ENCODE results near the gene AEBP1. TPM values are rescaled to one million over a fixed set of nuclear protein-coding genes. Genes with fewer than 3 reads are reported as not detected.
A peak's percentile ranks its signal among the peaks of the same experiment; 100 is the strongest.

Gene AEBP1
- total and polyA plus RNA-seq, 7 donors: 2.8 to 22.0 (median 7.8) TPM

- TF ChIP-seq CTCF (IDR thresholded peaks at IDR 0.05): no peak
- Histone ChIP-seq H3K9me3 (no peaks in the 10 kb centered on the region), H3K4me1 (peaks cover 8% of the 10 kb centered on the region), H3K4me3 (no peak overlapping the region), H3K27me3 (ENCODE audit: insufficient read depth in 3 of 3, low read length in 2 of 3) (no peaks in the 10 kb centered on the region), H3K36me3 (ENCODE audit: insufficient read depth in 1 of 2, low read depth in 1 of 2) (no peaks in the 10 kb centered on the region), H3K27ac (no peak overlapping the region)
- DNase-seq (no peak), ATAC-seq (no peak)
- intact Hi-C loops (cut with DNase I): loop anchor here in 1 of 2 donors (5.0 kb wide), 1 partner anchor 56 kb away; no protein-coding TSS in a partner anchor
- WGBS, 3 donors: 86 to 89% (median 86%) methylated on average over 5 of the region's 5 CpGs
Measured at GRCh38 chr7:44136731-44137130, 32.6 kb downstream of the AEBP1 start.

DNA sequence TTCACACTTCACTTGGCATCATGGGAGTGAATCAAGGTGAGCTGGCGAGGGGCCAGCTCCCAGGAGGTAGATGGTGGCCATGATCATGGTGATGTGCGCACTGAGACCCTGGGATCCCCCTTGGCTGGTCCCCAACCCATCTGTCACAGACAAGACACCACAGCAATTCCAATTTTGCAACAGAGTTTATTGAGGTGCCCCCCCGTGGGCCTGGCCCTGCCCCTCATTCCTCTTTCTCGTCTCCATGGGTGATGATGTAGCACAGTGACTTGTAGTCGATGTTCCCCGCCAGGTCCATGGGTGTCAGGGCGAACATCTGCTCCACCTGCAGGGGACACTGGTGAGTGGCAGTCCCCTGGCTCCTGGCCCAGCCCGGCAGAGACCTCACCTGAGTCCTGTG is 34.6 kb downstream of the AEBP1 start:
- no peak for TF ChIP-seq CTCF (IDR thresholded peaks at IDR 0.05)
- Histone ChIP-seq H3K27me3 (ENCODE audit: insufficient read depth in 3 of 3, low read length in 2 of 3) (no peaks in the 10 kb centered on the region), H3K27ac (no peak overlapping the region), H3K36me3 (ENCODE audit: insufficient read depth in 1 of 2, low read depth in 1 of 2) (no peaks in the 10 kb centered on the region), H3K4me1 (no peaks in the 10 kb centered on the region), H3K9me3 (no peaks in the 10 kb centered on the region), H3K4me3 (no peak overlapping the region)
- intact Hi-C loops (cut with DNase I): loop anchor here in 1 of 2 donors (5.0 kb wide), 1 partner anchor 54 kb away; no protein-coding TSS in a partner anchor
- ATAC-seq (no peak), DNase-seq (peak in 1 of 2 donors; percentile 36)
- 77 to 84% (median 78%) methylated on average over 8 of the region's 8 CpGs for WGBS, 3 donors

DNA sequence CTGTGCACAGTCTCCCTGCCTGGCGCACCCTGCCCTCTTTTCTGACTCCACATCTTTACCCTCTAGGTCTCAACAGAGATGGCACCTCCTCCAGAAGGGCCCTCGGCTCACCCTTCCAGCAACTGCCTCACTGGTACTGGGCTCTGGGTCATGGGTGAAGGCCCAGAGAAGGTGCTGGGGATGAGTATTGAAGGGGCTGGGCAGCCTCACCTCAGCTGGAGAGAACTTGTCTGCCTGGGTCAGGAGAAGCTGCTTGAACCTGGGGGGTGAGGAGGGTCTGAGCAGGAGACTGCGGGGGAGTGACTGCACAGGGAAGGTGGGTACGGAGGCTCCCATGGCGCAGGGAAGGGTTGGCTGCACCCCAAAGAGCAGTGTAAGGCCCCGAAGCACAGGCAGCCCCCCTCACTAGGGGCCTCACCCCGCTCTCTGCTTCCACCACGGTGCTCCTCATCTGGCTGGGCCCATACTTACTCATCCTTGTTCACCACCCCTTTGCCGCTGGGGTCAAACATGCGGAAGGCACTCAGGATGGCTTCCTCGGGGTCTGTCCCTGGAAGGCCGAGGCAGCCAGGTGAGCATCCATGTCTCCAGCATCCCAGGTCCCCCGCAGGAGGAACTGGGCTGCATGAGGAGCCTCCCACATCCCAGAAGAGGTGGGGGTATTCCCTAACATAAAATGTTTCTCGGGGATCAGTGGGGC is 35.3 kb downstream of the AEBP1 start:
- no peaks in the 10 kb centered on the region for H3K36me3 ChIP-seq (ENCODE audit: insufficient read depth in 1 of 2, low read depth in 1 of 2)
- no peak overlapping the region for H3K4me3 ChIP-seq
- intact Hi-C loops (cut with DNase I): loop anchor here in 1 of 2 donors (5.0 kb wide), 1 partner anchor 53 kb away; no protein-coding TSS in a partner anchor
- ATAC-seq (no peak), DNase-seq (peak in 1 of 2 donors; percentile 30)
- no peaks in the 10 kb centered on the region for H3K27me3 ChIP-seq (ENCODE audit: insufficient read depth in 3 of 3, low read length in 2 of 3)
- H3K9me3 ChIP-seq: no peaks in the 10 kb centered on the region
- no peak for TF ChIP-seq CTCF (IDR thresholded peaks at IDR 0.05)
- H3K4me1 ChIP-seq: no peaks in the 10 kb centered on the region
- 90 to 93% (median 91%) methylated on average over 14 of the region's 14 CpGs for WGBS, 3 donors
- no peak overlapping the region for H3K27ac ChIP-seq

- intact Hi-C loops (cut with DNase I): no loop called here
- no peak overlapping the region for H3K4me3 ChIP-seq
Measured at GRCh38 chr7:44140341-44140740, 36.2 kb downstream of the AEBP1 start.

More at GRCh38 chr7:44140341-44140740, 36.2 kb downstream of the AEBP1 start:
- WGBS, 3 donors: 90 to 93% (median 90%) methylated on average over 9 to 10 of the region's 10 CpGs
- H3K27me3 ChIP-seq (ENCODE audit: insufficient read depth in 3 of 3, low read length in 2 of 3): peaks cover 0 to 6% (median 0%) of the 10 kb centered on the region in 3 donors
- no peak overlapping the region for H3K27ac ChIP-seq
- no peaks in the 10 kb centered on the region for H3K9me3 ChIP-seq
- no peaks in the 10 kb centered on the region for H3K4me1 ChIP-seq
- no peaks in the 10 kb centered on the region for H3K36me3 ChIP-seq (ENCODE audit: insufficient read depth in 1 of 2, low read depth in 1 of 2)
- no peak for ATAC-seq
- TF ChIP-seq CTCF (IDR thresholded peaks at IDR 0.05): no peak
- peak in 1 of 2 donors; percentile 54 for DNase-seq
